ENCODE measurements around the gene ARHGAP24.

The ARHGAP24 gene

GRCh38 chr4:85828027-85828890, 353.3 kb downstream of the ARHGAP24 start:
- peak; percentile 16; the same call in 1 of the 3 replicates for ATAC-seq (ENCODE audit: low read depth)
- no peak for DNase-seq (ENCODE audit: low spot score)

GRCh38 chr4:85829276-85830051, 354.5 kb downstream of the ARHGAP24 start:
- ATAC-seq (ENCODE audit: low read depth), result peak; percentile 20; the same call in 1 of the 3 replicates

More at GRCh38 chr4:85828027-85828890, 353.3 kb downstream of the ARHGAP24 start:
- Histone ChIP-seq H3K4me1 (ENCODE audit: insufficient read depth, poor library complexity, severe bottlenecking) (no peaks in the 10 kb centered on the region), H3K4me3 (ENCODE audit: severe bottlenecking) (no peak overlapping the region), H3K9me3 (ENCODE audit: severe bottlenecking) (no peaks in the 10 kb centered on the region), H3K36me3 (ENCODE audit: low read depth) (no peaks in the 10 kb centered on the region), H3K27ac (ENCODE audit: poor library complexity, severe bottlenecking) (no peak overlapping the region), H3K27me3 (ENCODE audit: insufficient read depth, poor library complexity, severe bottlenecking) (no peaks in the 10 kb centered on the region)
- no peak for TF ChIP-seq CTCF (IDR thresholded peaks at IDR 0.05; ENCODE audit: poor library complexity, severe bottlenecking)

GRCh38 chr4:85831647-85832046, 356.7 kb downstream of the ARHGAP24 start:
- Histone ChIP-seq H3K27ac (ENCODE audit: poor library complexity, severe bottlenecking) (no peak overlapping the region), H3K9me3 (ENCODE audit: severe bottlenecking) (no peaks in the 10 kb centered on the region), H3K4me1 (ENCODE audit: insufficient read depth, poor library complexity, severe bottlenecking) (no peaks in the 10 kb centered on the region), H3K27me3 (ENCODE audit: insufficient read depth, poor library complexity, severe bottlenecking) (no peaks in the 10 kb centered on the region), H3K36me3 (ENCODE audit: low read depth) (no peaks in the 10 kb centered on the region), H3K4me3 (ENCODE audit: severe bottlenecking) (no peak overlapping the region)
- no peak for ATAC-seq (ENCODE audit: low read depth)
- TF ChIP-seq CTCF (IDR thresholded peaks at IDR 0.05; ENCODE audit: poor library complexity, severe bottlenecking), result no peak
- no peak for DNase-seq (ENCODE audit: low spot score)

More at GRCh38 chr4:85829276-85830051, 354.5 kb downstream of the ARHGAP24 start:
- H3K27ac ChIP-seq (ENCODE audit: poor library complexity, severe bottlenecking), result no peak overlapping the region
- no peak overlapping the region for H3K4me3 ChIP-seq (ENCODE audit: severe bottlenecking)
- H3K36me3 ChIP-seq (ENCODE audit: low read depth), result no peaks in the 10 kb centered on the region
- no peaks in the 10 kb centered on the region for H3K27me3 ChIP-seq (ENCODE audit: insufficient read depth, poor library complexity, severe bottlenecking)
- H3K9me3 ChIP-seq (ENCODE audit: severe bottlenecking), result no peaks in the 10 kb centered on the region
- no peak for DNase-seq (ENCODE audit: low spot score)
- no peak for TF ChIP-seq CTCF (IDR thresholded peaks at IDR 0.05; ENCODE audit: poor library complexity, severe bottlenecking)
- H3K4me1 ChIP-seq (ENCODE audit: insufficient read depth, poor library complexity, severe bottlenecking), result no peaks in the 10 kb centered on the region

- no peak for DNase-seq (ENCODE audit: low spot score)
- no peak for ATAC-seq (ENCODE audit: low read depth)
- Histone ChIP-seq H3K4me1 (ENCODE audit: insufficient read depth, poor library complexity, severe bottlenecking) (no peaks in the 10 kb centered on the region), H3K4me3 (ENCODE audit: severe bottlenecking) (no peak overlapping the region), H3K27me3 (ENCODE audit: insufficient read depth, poor library complexity, severe bottlenecking) (no peaks in the 10 kb centered on the region), H3K9me3 (ENCODE audit: severe bottlenecking) (no peaks in the 10 kb centered on the region), H3K36me3 (ENCODE audit: low read depth) (no peaks in the 10 kb centered on the region), H3K27ac (ENCODE audit: poor library complexity, severe bottlenecking) (no peak overlapping the region)
- no peak for TF ChIP-seq CTCF (IDR thresholded peaks at IDR 0.05; ENCODE audit: poor library complexity, severe bottlenecking)
These were observed 358.4 kb downstream of the ARHGAP24 start for GRCh38 chr4:85833302-85833701.
